Measurements from ENCODE around the gene LLCFC1. TPM values are rescaled to one million over a fixed set of nuclear protein-coding genes. Genes with fewer than 3 reads are reported as not detected.

The LLCFC1 gene
- total and polyA plus RNA-seq, 4 donors, result not detected

GRCh38 chr7:142894985-142895593 is 44.2 kb upstream of the LLCFC1 start:
- no peak overlapping the region for H3K4me3 ChIP-seq (ENCODE audit: low read depth in 1 of 3, low read length in 3 of 3)
- no peaks in the 10 kb centered on the region for H3K9me3 ChIP-seq (ENCODE audit: control insufficient read depth in 4 of 4, low read length in 3 of 4)
- no peaks in the 10 kb centered on the region for H3K36me3 ChIP-seq (ENCODE audit: control insufficient read depth in 4 of 4, insufficient read depth in 3 of 4, low read depth in 1 of 4, low read length in 3 of 4)
- WGBS, result 55% methylated on average over 6 of the region's 6 CpGs
- H3K27me3 ChIP-seq (ENCODE audit: control insufficient read depth in 4 of 4, insufficient read depth in 4 of 4, low read length in 3 of 4), result peaks cover 0 to 10% (median 0%) of the 10 kb centered on the region in 4 donors
- TF ChIP-seq FOXA2 (IDR thresholded peaks at IDR 0.05) (no peak), SP1 (IDR thresholded peaks at IDR 0.05) (no peak)
- H3K9ac ChIP-seq (ENCODE audit: low read depth in 1 of 2, low read length in 2 of 2), result no peak overlapping the region
- no peak for DNase-seq (ENCODE audit: low spot score)
- H3K4me1 ChIP-seq (ENCODE audit: control insufficient read depth in 4 of 4, insufficient read depth in 4 of 4, low read length in 3 of 4), result no peaks in the 10 kb centered on the region
- H3K27ac ChIP-seq (ENCODE audit: low read depth in 1 of 2, low read length in 2 of 2), result no peak overlapping the region

GRCh38 chr7:142896151-142896550 is 43.1 kb upstream of the LLCFC1 start:
- no peaks in the 10 kb centered on the region for H3K36me3 ChIP-seq (ENCODE audit: control insufficient read depth in 4 of 4, insufficient read depth in 3 of 4, low read depth in 1 of 4, low read length in 3 of 4)
- no peaks in the 10 kb centered on the region for H3K4me1 ChIP-seq (ENCODE audit: control insufficient read depth in 4 of 4, insufficient read depth in 4 of 4, low read length in 3 of 4)
- no peaks in the 10 kb centered on the region for H3K9me3 ChIP-seq (ENCODE audit: control insufficient read depth in 4 of 4, low read length in 3 of 4)
- H3K27me3 ChIP-seq (ENCODE audit: control insufficient read depth in 4 of 4, insufficient read depth in 4 of 4, low read length in 3 of 4), result peaks cover 0 to 8% (median 0%) of the 10 kb centered on the region in 4 donors
- DNase-seq (ENCODE audit: low spot score), result no peak
- no peak for TF ChIP-seq FOXA2 (IDR thresholded peaks at IDR 0.05)
- TF ChIP-seq HNF4A (conservative IDR thresholded peaks at IDR 0.05), result no peak
- no peak for TF ChIP-seq RXRA (IDR thresholded peaks at IDR 0.05)
- no peak overlapping the region for H3K4me3 ChIP-seq (ENCODE audit: low read depth in 1 of 3, low read length in 3 of 3)
- H3K27ac ChIP-seq (ENCODE audit: low read depth in 1 of 2, low read length in 2 of 2), result no peak overlapping the region
- WGBS, result 92% methylated on average over 3 of the region's 3 CpGs
- no peak overlapping the region for H3K9ac ChIP-seq (ENCODE audit: low read depth in 1 of 2, low read length in 2 of 2)

GRCh38 chr7:142896741-142897379 is 42.4 kb upstream of the LLCFC1 start:
- no peak overlapping the region for H3K9ac ChIP-seq (ENCODE audit: low read depth in 1 of 2, low read length in 2 of 2)
- H3K4me1 ChIP-seq (ENCODE audit: control insufficient read depth in 4 of 4, insufficient read depth in 4 of 4, low read length in 3 of 4), result no peaks in the 10 kb centered on the region
- no peaks in the 10 kb centered on the region for H3K9me3 ChIP-seq (ENCODE audit: control insufficient read depth in 4 of 4, low read length in 3 of 4)
- peaks cover 0 to 8% (median 0%) of the 10 kb centered on the region in 4 donors for H3K27me3 ChIP-seq (ENCODE audit: control insufficient read depth in 4 of 4, insufficient read depth in 4 of 4, low read length in 3 of 4)
- H3K36me3 ChIP-seq (ENCODE audit: control insufficient read depth in 4 of 4, insufficient read depth in 3 of 4, low read depth in 1 of 4, low read length in 3 of 4), result no peaks in the 10 kb centered on the region
- H3K4me3 ChIP-seq (ENCODE audit: low read depth in 1 of 3, low read length in 3 of 3), result no peak overlapping the region
- no peak overlapping the region for H3K27ac ChIP-seq (ENCODE audit: low read depth in 1 of 2, low read length in 2 of 2)
- no peak for TF ChIP-seq ATF3 (IDR thresholded peaks at IDR 0.05)
- TF ChIP-seq SP1 (IDR thresholded peaks at IDR 0.05), result no peak
- TF ChIP-seq TAF1 (conservative IDR thresholded peaks at IDR 0.05), result no peak
- no peak for TF ChIP-seq NR2F2 (IDR thresholded peaks at IDR 0.05)
- no peak for TF ChIP-seq MAX (IDR thresholded peaks at IDR 0.05)
- TF ChIP-seq GABPA (IDR thresholded peaks at IDR 0.05 in 1 of 2, conservative IDR thresholded peaks at IDR 0.05 in 1 of 2), result no peak
- no peak for TF ChIP-seq HNF4A (conservative IDR thresholded peaks at IDR 0.05)
- no peak for TF ChIP-seq HNF4G (IDR thresholded peaks at IDR 0.05)
- no peak for TF ChIP-seq CTCF (IDR thresholded peaks at IDR 0.05; ENCODE audit: low read depth, low read length, missing input control)
- TF ChIP-seq RXRA (IDR thresholded peaks at IDR 0.05), result no peak
- TF ChIP-seq FOXA1 (IDR thresholded peaks at IDR 0.05), result no peak
- TF ChIP-seq EGR1 (IDR thresholded peaks at IDR 0.05; ENCODE audit: low read depth in 2 of 2), result no peak
- TF ChIP-seq FOXA2 (IDR thresholded peaks at IDR 0.05), result no peak
- TF ChIP-seq JUND (IDR thresholded peaks at IDR 0.05), result no peak
- no peak for TF ChIP-seq REST (IDR thresholded peaks at IDR 0.05)
- no peak for TF ChIP-seq ZBTB33 (IDR thresholded peaks at IDR 0.05)
- TF ChIP-seq RAD21 (IDR thresholded peaks at IDR 0.05), result no peak
- 91% methylated on average over 3 of the region's 3 CpGs for WGBS
- DNase-seq (ENCODE audit: low spot score), result no peak
